Kidney (tissue), 14 donors: ENCODE results near the gene TBC1D8. TPM values are rescaled to one million over a fixed set of nuclear protein-coding genes. Genes with fewer than 3 reads are reported as not detected.

Experiments used
- DNase-seq, 5 donors: peaks; one replicate each; pipeline ENCODE4 v3.0.0-alpha.2; 2013 to 2020
- FAIRE-seq: peaks from 2 replicates; lab custom pipeline; 2012; peaks lifted over from hg19 to GRCh38; lab: Jason Lieb, UNC
- H3K27ac ChIP-seq, 2 donors: one replicate each; pipeline ENCODE4 v1.7.0; 2013; ENCODE audit warnings: low read depth in 2 of 2, low read length in 2 of 2, inconsistent platforms in 1 of 2
- H3K27me3 ChIP-seq: one replicate; pipeline ENCODE4 v1.7.1; 2013; ENCODE audit warnings: low read length, inconsistent platforms; ENCODE audit not compliant: control insufficient read depth, insufficient read depth
- H3K36me3 ChIP-seq, 3 donors: one replicate each; pipeline versions ENCODE4 v1.7.0 to v1.7.1; 2013; ENCODE audit warnings: low read length in 3 of 3, control low read depth in 1 of 3, inconsistent platforms in 1 of 3; ENCODE audit not compliant: insufficient read depth in 3 of 3, control insufficient read depth in 2 of 3
- H3K4me1 ChIP-seq, 3 donors: one replicate each; pipeline versions ENCODE4 v1.7.0 to v1.7.1; 2013; ENCODE audit warnings: low read length in 3 of 3, inconsistent platforms in 1 of 3, low read depth in 1 of 3; ENCODE audit not compliant: control insufficient read depth in 2 of 3, insufficient read depth in 2 of 3
- H3K4me3 ChIP-seq, 3 donors: one replicate each; pipeline versions ENCODE4 v1.7.0 to v1.8.1; 2013; ENCODE audit warnings: low read length in 3 of 3, control low read depth in 1 of 3, inconsistent platforms in 1 of 3
- H3K9ac ChIP-seq, 3 donors: one replicate each; pipeline versions ENCODE4 v1.7.0 to v1.7.1; 2013; ENCODE audit warnings: low read length in 3 of 3, control low read depth in 1 of 3, inconsistent platforms in 1 of 3
- H3K9me3 ChIP-seq, 3 donors: one replicate each; pipeline versions ENCODE4 v1.7.0 to v1.7.1; 2013; ENCODE audit warnings: low read length in 3 of 3, control low read depth in 1 of 3, inconsistent platforms in 1 of 3; ENCODE audit not compliant: control insufficient read depth in 2 of 3, insufficient read depth in 1 of 3
- CTCF ChIP-seq: IDR thresholded peaks from 3 replicates; pipeline ENCODE4 v1.5.1; 2012; ENCODE audit warnings: mild to moderate bottlenecking, moderate library complexity, borderline replicate concordance; ENCODE audit not compliant: insufficient read depth; ENCODE audit errors: extremely low read depth
- intact Hi-C: fragments of 100-400 bp; cut with DNase I; formaldehyde crosslinking; loops from one replicate; pipeline ENCODE4 v1.11.1; 2022
- polyA plus RNA-seq: library from polyadenylated mRNA; stranded (reverse); fragments of 350-450 nt; fragmentation: Illumina TruSeq; extraction: RNeasy Lipid Tissue Mini Kit (QIAGEN cat#74804); gene quantifications from one replicate; pipeline ENCODE4 v1.2.3, GENCODE V29; 2014; ENCODE audit warnings: low read depth, low replicate concordance; ENCODE audit not compliant: insufficient read depth
- total RNA-seq: library from RNA; stranded (reverse); fragmentation: NEBNext Ultra II Directional; extraction: Animal tissue kit (Norgen Biotek cat#: 25700); gene quantifications from one replicate; pipeline ENCODE4 v1.2.1, GENCODE V29; 2021
- donor health status: control.
- donor health status: control.
- donor health status: control.
- donor health status: control.
- donor health status: control.
- donor health status: DM: yes; HTN: yes; CAD: no.
- donor health status: Normal renal cell carcinoma (clear cell type).

The TBC1D8 gene
- total and polyA plus RNA-seq, 2 donors from 2014 or later: 7.4 to 47.9 TPM

- intact Hi-C loops: no loop called here
- Histone ChIP-seq H3K9me3 (no peaks in the 10 kb centered on the region), H3K9ac (no peak overlapping the region), H3K27me3 (no peaks in the 10 kb centered on the region), H3K4me3 (no peak overlapping the region), H3K27ac (no peak overlapping the region), H3K4me1 (no peaks in the 10 kb centered on the region), H3K36me3 (peaks cover 2 to 13% (median 9%) of the 10 kb centered on the region in 3 donors)
- DNase-seq: no peak
- no peak for FAIRE-seq
- TF ChIP-seq CTCF: no peak
These were observed 110.4 kb downstream of the TBC1D8 start for GRCh38 chr2:101040761-101041160.

- no peak for TF ChIP-seq CTCF
- H3K9me3 ChIP-seq: no peaks in the 10 kb centered on the region
- H3K9ac ChIP-seq: no peak overlapping the region
- no peak for FAIRE-seq
- H3K27ac ChIP-seq: no peak overlapping the region
- DNase-seq: no peak
- no peaks in the 10 kb centered on the region for H3K4me1 ChIP-seq
- no peak overlapping the region for H3K4me3 ChIP-seq
- peaks cover 2 to 16% (median 14%) of the 10 kb centered on the region in 3 donors for H3K36me3 ChIP-seq
- intact Hi-C loops: no loop called here
- no peaks in the 10 kb centered on the region for H3K27me3 ChIP-seq
These were observed 111.1 kb downstream of the TBC1D8 start for GRCh38 chr2:101040072-101040471.

GRCh38 chr2:101038455-101039255, 112.5 kb downstream of the TBC1D8 start:
- Histone ChIP-seq H3K27ac (no peak overlapping the region), H3K9ac (no peak overlapping the region), H3K27me3 (no peaks in the 10 kb centered on the region), H3K9me3 (no peaks in the 10 kb centered on the region), H3K36me3 (peaks cover 2 to 18% (median 17%) of the 10 kb centered on the region in 3 donors), H3K4me3 (no peak overlapping the region), H3K4me1 (no peaks in the 10 kb centered on the region)
- TF ChIP-seq CTCF: peak; percentile 51
- intact Hi-C loops: no loop called here
- DNase-seq (no peak), FAIRE-seq (no peak)
